Astrocyte (in vitro differentiated cells and primary cell): Measurements from ENCODE around the gene RNU6-1. TPM values are rescaled to one million over a fixed set of nuclear protein-coding genes. Genes with fewer than 3 reads are reported as not detected.

Source experiments
- DNase-seq: peaks from one replicate; pipeline ENCODE4 v3.0.0-alpha.2; 2010; ENCODE audit warnings: low read depth
- FAIRE-seq: peaks from 2 replicates; lab custom pipeline; 2011; peaks lifted over from hg19 to GRCh38; lab: Jason Lieb, UNC
- H2AFZ ChIP-seq: 2 replicates; pipeline ENCODE4 v1.6.0; 2012; ENCODE audit warnings: low read depth, low read length, inconsistent platforms
- H3K27ac ChIP-seq: 2 replicates; pipeline ENCODE4 v1.5.1; 2011; ENCODE audit warnings: low read depth, low read length, inconsistent platforms
- H3K27me3 ChIP-seq: 2 replicates; pipeline ENCODE4 v1.6.0; 2011; ENCODE audit warnings: low read length, inconsistent platforms; ENCODE audit not compliant: insufficient read depth
- H3K36me3 ChIP-seq: 2 replicates; pipeline ENCODE4 v1.5.1; 2011; ENCODE audit warnings: low read length, inconsistent platforms; ENCODE audit not compliant: insufficient read depth
- H3K4me1 ChIP-seq: 2 replicates; pipeline ENCODE4 v1.5.1; 2011; ENCODE audit warnings: low read length, inconsistent platforms; ENCODE audit not compliant: insufficient read depth
- H3K4me2 ChIP-seq: 2 replicates; pipeline ENCODE4 v1.6.0; 2012; ENCODE audit warnings: low read length, inconsistent platforms
- H3K4me3 ChIP-seq: 2 replicates; pipeline ENCODE4 v1.5.1; 2011; ENCODE audit warnings: low read depth, mild to moderate bottlenecking, low read length, inconsistent platforms; ENCODE audit not compliant: insufficient read depth
- H3K79me2 ChIP-seq: 2 replicates; pipeline ENCODE4 v1.6.0; 2012; ENCODE audit warnings: mild to moderate bottlenecking, low read length, inconsistent platforms; ENCODE audit not compliant: insufficient read depth
- H3K9ac ChIP-seq: 2 replicates; pipeline ENCODE4 v1.6.0; 2012; ENCODE audit warnings: mild to moderate bottlenecking, low read length, inconsistent platforms
- H3K9me3 ChIP-seq: 2 replicates; pipeline ENCODE4 v1.5.1; 2012; ENCODE audit warnings: low read depth, mild to moderate bottlenecking, low read length, inconsistent platforms; ENCODE audit not compliant: insufficient read depth
- H4K20me1 ChIP-seq: 2 replicates; pipeline ENCODE4 v1.6.0; 2012; ENCODE audit warnings: low read length, inconsistent platforms; ENCODE audit not compliant: insufficient read depth
- H3K27ac Mint-ChIP-seq: one replicate; pipeline ENCODE4 v1.8.0; 2021; ENCODE audit warnings: mild to moderate bottlenecking, mixed read lengths; ENCODE audit not compliant: unreplicated experiment
- H3K27me3 Mint-ChIP-seq: one replicate; pipeline ENCODE4 v1.8.0; 2021; ENCODE audit warnings: low read depth, mixed read lengths; ENCODE audit not compliant: unreplicated experiment
- H3K36me3 Mint-ChIP-seq: one replicate; pipeline ENCODE4 v1.8.0; 2021; ENCODE audit warnings: low read depth, mixed read lengths; ENCODE audit not compliant: unreplicated experiment
- H3K4me1 Mint-ChIP-seq: one replicate; pipeline ENCODE4 v1.8.0; 2021; ENCODE audit warnings: low read depth, mixed read lengths; ENCODE audit not compliant: unreplicated experiment
- H3K4me3 Mint-ChIP-seq: one replicate; pipeline ENCODE4 v1.8.0; 2021; ENCODE audit warnings: mild to moderate bottlenecking, moderate library complexity, mixed read lengths; ENCODE audit not compliant: unreplicated experiment
- H3K9me3 Mint-ChIP-seq: one replicate; pipeline ENCODE4 v1.8.0; 2021; ENCODE audit warnings: mild to moderate bottlenecking, mixed read lengths; ENCODE audit not compliant: unreplicated experiment
- EZH2 ChIP-seq: IDR thresholded peaks from 2 replicates; pipeline ENCODE4 v1.6.1; 2012; ENCODE audit warnings: mild to moderate bottlenecking, low read length, inconsistent platforms; ENCODE audit not compliant: insufficient read depth
- total RNA-seq: library from RNA; stranded (reverse); gene quantifications from 2 replicates; pipeline ENCODE4 v1.2.1, GENCODE V29; 2021
- TF ChIP-seq, protein P1 (sequence below): IDR thresholded peaks from 2 replicates; pipeline ENCODE4 v1.5.1; 2011; ENCODE audit warnings: low read depth, mild to moderate bottlenecking, inconsistent platforms, low read length, moderate library complexity; ENCODE audit not compliant: insufficient read depth

RNU6-1 gene
- total RNA-seq, 1 donor from 2014 or later: not detected

DNA sequence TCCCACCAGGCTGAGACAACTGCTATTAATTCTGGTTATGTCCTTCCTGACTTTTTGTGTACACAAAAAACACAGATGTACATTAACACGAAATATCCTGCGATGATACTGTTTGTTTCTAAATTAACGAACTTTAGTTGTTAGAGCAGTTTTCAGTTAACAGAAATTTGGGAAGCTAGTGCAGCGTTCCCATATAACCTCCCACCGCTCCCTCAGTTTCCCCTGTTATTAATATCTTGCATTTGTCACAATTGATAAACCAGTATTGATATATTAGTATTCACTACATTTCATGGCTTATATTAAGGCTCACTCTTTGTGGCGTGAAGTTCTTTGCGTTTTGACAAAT is 45.3 kb upstream of the RNU6-1 start:
- Histone ChIP-seq H3K79me2 (no peaks in the 10 kb centered on the region), H2AFZ (peak overlapping the region; percentile 69), H4K20me1 (no peaks in the 10 kb centered on the region), H3K36me3 (no peaks in the 10 kb centered on the region), H3K4me2 (peak overlapping the region; percentile 75), H3K27me3 (no peaks in the 10 kb centered on the region), H3K4me3 (peak overlapping the region; percentile 43), H3K27ac (no peak overlapping the region), H3K4me1 (peaks cover 4% of the 10 kb centered on the region), H3K9ac (peak overlapping the region; percentile 60), H3K9me3 (no peaks in the 10 kb centered on the region)
- Mint-ChIP-seq H3K9me3 (peaks cover 11% of the 10 kb centered on the region), H3K27ac (peak overlapping the region; percentile 80), H3K4me1 (peaks cover 36% of the 10 kb centered on the region), H3K4me3 (peak overlapping the region; percentile 58), H3K36me3 (peaks cover 4% of the 10 kb centered on the region), H3K27me3 (peaks cover 13% of the 10 kb centered on the region)
- DNase-seq (no peak), FAIRE-seq (no peak)
- TF ChIP-seq EZH2: no peak
- TF ChIP-seq, protein P1, sequence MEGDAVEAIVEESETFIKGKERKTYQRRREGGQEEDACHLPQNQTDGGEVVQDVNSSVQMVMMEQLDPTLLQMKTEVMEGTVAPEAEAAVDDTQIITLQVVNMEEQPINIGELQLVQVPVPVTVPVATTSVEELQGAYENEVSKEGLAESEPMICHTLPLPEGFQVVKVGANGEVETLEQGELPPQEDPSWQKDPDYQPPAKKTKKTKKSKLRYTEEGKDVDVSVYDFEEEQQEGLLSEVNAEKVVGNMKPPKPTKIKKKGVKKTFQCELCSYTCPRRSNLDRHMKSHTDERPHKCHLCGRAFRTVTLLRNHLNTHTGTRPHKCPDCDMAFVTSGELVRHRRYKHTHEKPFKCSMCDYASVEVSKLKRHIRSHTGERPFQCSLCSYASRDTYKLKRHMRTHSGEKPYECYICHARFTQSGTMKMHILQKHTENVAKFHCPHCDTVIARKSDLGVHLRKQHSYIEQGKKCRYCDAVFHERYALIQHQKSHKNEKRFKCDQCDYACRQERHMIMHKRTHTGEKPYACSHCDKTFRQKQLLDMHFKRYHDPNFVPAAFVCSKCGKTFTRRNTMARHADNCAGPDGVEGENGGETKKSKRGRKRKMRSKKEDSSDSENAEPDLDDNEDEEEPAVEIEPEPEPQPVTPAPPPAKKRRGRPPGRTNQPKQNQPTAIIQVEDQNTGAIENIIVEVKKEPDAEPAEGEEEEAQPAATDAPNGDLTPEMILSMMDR: no peak

GRCh38 chr15:67884514-67885174 is 44.8 kb upstream of the RNU6-1 start:
- peak overlapping the region; percentile 43 for H3K4me3 ChIP-seq
- Mint-ChIP-seq H3K4me1 (peaks cover 36% of the 10 kb centered on the region), H3K9me3 (peaks cover 6% of the 10 kb centered on the region), H3K36me3 (peaks cover 3% of the 10 kb centered on the region), H3K27me3 (peaks cover 12% of the 10 kb centered on the region), H3K4me3 (peak overlapping the region; percentile 58), H3K27ac (peak overlapping the region; percentile 80)
- no peaks in the 10 kb centered on the region for H3K79me2 ChIP-seq
- H3K9me3 ChIP-seq: no peaks in the 10 kb centered on the region
- TF ChIP-seq, protein P1: no peak
- no peak for TF ChIP-seq EZH2
- H3K27ac ChIP-seq: no peak overlapping the region
- no peak for FAIRE-seq
- DNase-seq: peak; percentile 62
- no peaks in the 10 kb centered on the region for H4K20me1 ChIP-seq
- H2AFZ ChIP-seq: peak overlapping the region; percentile 69
- no peaks in the 10 kb centered on the region for H3K27me3 ChIP-seq
- H3K9ac ChIP-seq: peak overlapping the region; percentile 60
- H3K4me2 ChIP-seq: peak overlapping the region; percentile 75
- peaks cover 4% of the 10 kb centered on the region for H3K4me1 ChIP-seq
- H3K36me3 ChIP-seq: no peaks in the 10 kb centered on the region

DNA sequence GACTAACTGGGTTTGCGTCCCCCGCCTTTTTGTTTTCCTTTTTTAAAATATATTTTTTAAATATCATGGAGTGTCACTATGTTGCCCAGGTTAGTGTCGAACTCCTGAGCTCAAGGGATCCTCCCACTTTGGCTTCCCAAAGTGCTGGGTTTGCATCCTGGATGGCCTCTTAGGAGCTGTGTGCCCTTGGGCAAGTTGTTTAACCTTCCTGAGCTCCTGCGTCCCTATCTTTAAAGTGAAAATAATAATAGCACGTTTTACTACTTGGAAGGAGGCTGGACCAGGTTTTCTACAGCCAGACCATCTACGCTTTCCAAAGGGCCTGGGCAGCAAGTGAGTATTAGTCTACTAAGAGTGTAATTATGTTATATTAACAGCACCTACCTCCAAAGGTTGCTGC is 44.2 kb upstream of the RNU6-1 start:
- H3K27ac Mint-ChIP-seq: peak overlapping the region; percentile 75

More for the DNA sequence above, 44.2 kb upstream of the RNU6-1 start:
- H3K9ac ChIP-seq: peak overlapping the region; percentile 60
- Mint-ChIP-seq H3K9me3 (peaks cover 3% of the 10 kb centered on the region), H3K36me3 (peaks cover 3% of the 10 kb centered on the region), H3K4me3 (no peak overlapping the region), H3K27me3 (peaks cover 8% of the 10 kb centered on the region), H3K4me1 (peaks cover 36% of the 10 kb centered on the region)
- no peaks in the 10 kb centered on the region for H4K20me1 ChIP-seq
- no peak for DNase-seq
- peaks cover 4% of the 10 kb centered on the region for H3K4me1 ChIP-seq
- no peaks in the 10 kb centered on the region for H3K79me2 ChIP-seq
- peak overlapping the region; percentile 69 for H2AFZ ChIP-seq
- no peaks in the 10 kb centered on the region for H3K36me3 ChIP-seq
- H3K27ac ChIP-seq: no peak overlapping the region
- H3K9me3 ChIP-seq: no peaks in the 10 kb centered on the region
- no peaks in the 10 kb centered on the region for H3K27me3 ChIP-seq
- TF ChIP-seq EZH2: no peak
- TF ChIP-seq, protein P1: no peak
- FAIRE-seq: no peak
- H3K4me2 ChIP-seq: peak overlapping the region; percentile 75
- peak overlapping the region; percentile 43 for H3K4me3 ChIP-seq
